HepG2 (cell line): ENCODE measurements around the gene RPS6KL1. TPM values are rescaled to one million over a fixed set of nuclear protein-coding genes. Genes with fewer than 3 reads are reported as not detected.
A peak's percentile ranks its signal among the peaks of the same experiment; 100 is the strongest.

ENCODE experiments used
- ATAC-seq: fragments of 200-7000 bp; cut with Tn5 transposase; 3 replicates; pipeline ENCODE4 v1.9.1; 2020; ENCODE audit warnings: mild to moderate bottlenecking, moderate library complexity
- BruUV-seq: library from RNA; stranded (reverse); fragments of 400-500 nt; replicated peaks from 2 replicates; lab custom pipeline; 2021; lab: Mats Ljungman, UMichigan
- CTCF ChIA-PET: fragments of 300-600 bp; formaldehyde crosslinking; extraction: SDS; loops from one replicate; lab custom pipeline; 2021; ENCODE audit warnings: low total read pairs, inconsistent platforms, low intra/inter-chr PET ratio; lab: Yijun Ruan, JAX
- POLR2A ChIA-PET: fragments of 350-600 bp; sonication (Branson Sonifier 250); formaldehyde crosslinking; loops from one replicate; lab custom pipeline; 2020; ENCODE audit warnings: antibody characterized with exemption, inconsistent platforms; lab: Yijun Ruan, JAX
- DNase-seq: peaks from one replicate; pipeline ENCODE4 v3.0.0-alpha.2; 2015; ENCODE audit warnings: low spot score
- FAIRE-seq: peaks from 3 replicates; lab custom pipeline; 2011; peaks lifted over from hg19 to GRCh38; lab: Jason Lieb, UNC
- H2AFZ ChIP-seq: one replicate; pipeline ENCODE4 v1.6.1; 2011; ENCODE audit warnings: low read length, inconsistent platforms
- H3K27ac ChIP-seq: fragments of 300-600 bp; 3 replicates; pipeline ENCODE4 v1.8.0; 2011; ENCODE audit warnings: mixed run types, mild to moderate bottlenecking, mixed read lengths, low read length, inconsistent platforms; ENCODE audit not compliant: insufficient read depth; ENCODE audit errors: extremely low read length
- H3K27me3 ChIP-seq, 2 experiments: fragments of 200-600 bp in 1 of 2; 2 replicates in 1 of 2; 3 replicates in 1 of 2; pipeline versions ENCODE4 v1.6.0 to v1.8.0; 2011; ENCODE audit warnings: low read length in 2 of 2, mild to moderate bottlenecking in 2 of 2, moderate library complexity in 2 of 2, inconsistent platforms in 1 of 2; ENCODE audit not compliant: insufficient read depth in 2 of 2, control insufficient read depth in 1 of 2
- H3K36me3 ChIP-seq, 2 experiments: fragments of 200-600 bp in 1 of 2; replicated peaks in 1 of 2; 2 replicates in 1 of 2; 3 replicates in 1 of 2; pipeline versions ENCODE4 v1.5.1 to v1.8.0; 2011; ENCODE audit warnings: low read length in 2 of 2, inconsistent platforms in 1 of 2; ENCODE audit not compliant: insufficient read depth in 2 of 2, control insufficient read depth in 1 of 2
- H3K4me1 ChIP-seq: 2 replicates; pipeline ENCODE4 v1.5.1; 2012; ENCODE audit warnings: low read length, inconsistent platforms; ENCODE audit not compliant: insufficient read depth
- H3K4me2 ChIP-seq: 2 replicates; pipeline ENCODE4 v1.6.0; 2011; ENCODE audit warnings: low read depth, low read length, inconsistent platforms
- H3K4me3 ChIP-seq, 3 experiments: fragments of 200-600 bp in 1 of 3; sonication (generic), shearing (Covaris generic) in 1 of 3; replicated peaks in 1 of 3; 2 replicates each; pipeline ENCODE4 v1.5.1; 2011 to 2016; ENCODE audit warnings: low read length in 3 of 3, inconsistent platforms in 2 of 3, low read depth in 2 of 3, mild to moderate bottlenecking in 2 of 3, control low read depth in 1 of 3, mixed read lengths in 1 of 3; ENCODE audit not compliant: insufficient read depth in 1 of 3
- H3K79me2 ChIP-seq: one replicate; pipeline ENCODE4 v1.6.1; 2011; ENCODE audit warnings: low read length, inconsistent platforms; ENCODE audit not compliant: insufficient read depth
- H3K9ac ChIP-seq: 2 replicates; pipeline ENCODE4 v1.6.0; 2011; ENCODE audit warnings: mild to moderate bottlenecking, low read depth, low read length, inconsistent platforms; ENCODE audit not compliant: insufficient read depth
- H3K9me3 ChIP-seq: 2 replicates; pipeline ENCODE4 v1.5.1; 2012; ENCODE audit warnings: mild to moderate bottlenecking, low read length
- H4K20me1 ChIP-seq: 2 replicates; pipeline ENCODE4 v1.6.0; 2011; ENCODE audit warnings: inconsistent platforms, mild to moderate bottlenecking, low read length, moderate library complexity; ENCODE audit not compliant: insufficient read depth
- PRDM15 ChIP-seq: sonication (generic); formaldehyde crosslinking; IDR thresholded peaks from 2 replicates; pipeline ENCODE4 v1.4.0; 2020; ENCODE audit warnings: missing genetic modification reagents
- U2AF2 ChIP-seq: fragments of 200-400 bp; formaldehyde crosslinking; IDR thresholded peaks from 2 replicates; pipeline ENCODE4 v1.6.1; 2017; ENCODE audit warnings: low read depth, mild to moderate bottlenecking, low read length
- ZNF142 ChIP-seq: sonication (generic); formaldehyde crosslinking; IDR thresholded peaks from 2 replicates; pipeline ENCODE4 v1.4.0; 2020; ENCODE audit warnings: missing genetic modification reagents
- WGBS: methylation state at CpG from one replicate; pipeline ENCODE4 v1.1.6; 2017; ENCODE audit warnings: low lambda C conversion rate; 5-methylcytosine and 5-hydroxymethylcytosine counted together
- in situ Hi-C: cut with HindIII; loops from 2 replicates; pipeline ENCODE4 v1.10.0; 2017; ENCODE audit warnings: low pct_unique_long_range_greater_than_20kb; ENCODE audit not compliant: extremely low pct_ligation_motif_present
- intact Hi-C: fragments of 100-400 bp; cut with micrococcal nuclease; formaldehyde crosslinking; loops from one replicate; pipeline ENCODE4 v1.10.0; 2022; ENCODE audit not compliant: unreplicated experiment
- polyA plus RNA-seq, 8 experiments: library from polyadenylated mRNA; depleted of rRNA in 3 of 8; stranded (reverse) in 7 of 8; unstranded in 1 of 8; fragments of >200 nt; fragmentation: Illumina TruSeq in 4 of 8; extraction: Trizol in 4 of 8; gene quantifications; 2 replicates each; pipeline versions ENCODE4 v1.2.1 to v1.2.3, GENCODE V29; 2011 to 2016; ENCODE audit warnings: low read depth in 4 of 8, missing spikeins in 1 of 8, mixed read lengths in 1 of 8; ENCODE audit not compliant: insufficient read depth in 1 of 8
- total RNA-seq, 5 experiments: library from RNA; depleted of rRNA; stranded (reverse); fragments of >200 nt; fragmentation: Illumina TruSeq; extraction: Trizol; gene quantifications; 2 replicates each; pipeline ENCODE4 v1.2.3, GENCODE V29; 2016; ENCODE audit warnings: low read depth in 1 of 5

Gene RPS6KL1
- total and polyA plus RNA-seq, 2 of the 13 experiments (the other 11 are each of a cell fraction or from before 2014, with no cell fraction given): 6.5 to 11.5 TPM

GRCh38 chr14:74935360-74935680, 12.3 kb upstream of the RPS6KL1 start:
- no peak for DNase-seq
- TF ChIP-seq U2AF2 (no peak), ZNF142 (CRISPR knock-in tag) (no peak), PRDM15 (no peak)
- TF ChIP-seq, all 625 proteins: peak for 0
- Histone ChIP-seq H3K4me1 (peaks cover 48% of the 10 kb centered on the region), H3K79me2 (no peaks in the 10 kb centered on the region), H4K20me1 (no peaks in the 10 kb centered on the region), H2AFZ (no peak overlapping the region), H3K36me3 (no peaks in the 10 kb centered on the region), H3K27me3 (no peaks in the 10 kb centered on the region; a peak in 2 of 5 replicates), H3K9ac (no peak overlapping the region), H3K4me2 (peak overlapping the region; percentile 33; the same call in 1 of the 2 replicates), H3K27ac (no peak overlapping the region), H3K9me3 (no peaks in the 10 kb centered on the region), H3K4me3 (no peak overlapping the region)
- WGBS: 71% methylated on average over 9 of the region's 9 CpGs
- in situ Hi-C loops (no loop called here), intact Hi-C loops (no loop called here)
- no TSS peak for BruUV-seq
- FAIRE-seq (no peak), ATAC-seq (no peak)
- ChIA-PET POLR2A (interaction anchor here (1.7 to 2.4 kb wide), 2 partner anchors 10 to 12 kb away, joined by 9 read pairs; partner anchors contain the start of gene RPS6KL1), CTCF (no interaction called here)
